HepG2 (cell line): ENCODE data around the gene APBB2.

Source experiments
- ARNT ChIP-seq: fragments of 450-650 bp; IDR thresholded peaks from 2 replicates; pipeline ENCODE4 v1.6.1; 2017
- HNF1A ChIP-seq, 2 experiments: sonication (generic) in 1 of 2; formaldehyde crosslinking in 1 of 2; IDR thresholded peaks; 2 replicates each; pipeline versions ENCODE4 v1.4.0 to v1.6.1; 2016 to 2020; ENCODE audit warnings: borderline replicate concordance in 1 of 2, low read depth in 1 of 2, mild to moderate bottlenecking in 1 of 2, missing genetic modification reagents in 1 of 2
- TF ChIP-seq, protein P1 (sequence below): sonication (generic); formaldehyde crosslinking; IDR thresholded peaks from 2 replicates; pipeline ENCODE4 v1.5.0; 2020; ENCODE audit warnings: mild to moderate bottlenecking, missing genetic modification reagents, moderate library complexity

DNA sequence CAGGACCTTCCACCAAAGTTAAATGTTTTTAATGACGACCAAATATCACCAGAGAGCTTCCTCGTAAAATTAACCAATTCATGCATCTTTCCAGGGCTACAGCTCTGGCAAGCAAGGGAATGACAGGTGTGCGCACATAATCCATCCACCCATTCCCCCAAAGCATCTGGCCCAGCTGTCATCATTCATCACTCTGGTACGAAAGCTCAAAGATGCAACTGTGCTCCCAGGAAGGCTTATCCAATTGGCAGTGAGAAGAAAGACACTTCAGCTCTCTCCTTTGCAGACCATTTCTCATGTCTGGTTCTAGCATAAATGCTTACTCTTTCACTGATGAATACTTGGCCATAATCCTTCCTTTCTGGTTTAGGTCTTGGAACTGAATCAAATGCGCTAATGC is 325.4 kb downstream of the APBB2 start:
- TF ChIP-seq, protein P1, sequence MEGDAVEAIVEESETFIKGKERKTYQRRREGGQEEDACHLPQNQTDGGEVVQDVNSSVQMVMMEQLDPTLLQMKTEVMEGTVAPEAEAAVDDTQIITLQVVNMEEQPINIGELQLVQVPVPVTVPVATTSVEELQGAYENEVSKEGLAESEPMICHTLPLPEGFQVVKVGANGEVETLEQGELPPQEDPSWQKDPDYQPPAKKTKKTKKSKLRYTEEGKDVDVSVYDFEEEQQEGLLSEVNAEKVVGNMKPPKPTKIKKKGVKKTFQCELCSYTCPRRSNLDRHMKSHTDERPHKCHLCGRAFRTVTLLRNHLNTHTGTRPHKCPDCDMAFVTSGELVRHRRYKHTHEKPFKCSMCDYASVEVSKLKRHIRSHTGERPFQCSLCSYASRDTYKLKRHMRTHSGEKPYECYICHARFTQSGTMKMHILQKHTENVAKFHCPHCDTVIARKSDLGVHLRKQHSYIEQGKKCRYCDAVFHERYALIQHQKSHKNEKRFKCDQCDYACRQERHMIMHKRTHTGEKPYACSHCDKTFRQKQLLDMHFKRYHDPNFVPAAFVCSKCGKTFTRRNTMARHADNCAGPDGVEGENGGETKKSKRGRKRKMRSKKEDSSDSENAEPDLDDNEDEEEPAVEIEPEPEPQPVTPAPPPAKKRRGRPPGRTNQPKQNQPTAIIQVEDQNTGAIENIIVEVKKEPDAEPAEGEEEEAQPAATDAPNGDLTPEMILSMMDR (CRISPR knock-in tag) = no peak
- no peak for TF ChIP-seq ARNT
- TF ChIP-seq HNF1A (IDR thresholded peaks at IDR 0.05; ENCODE audit: low read depth) = no peak
- TF ChIP-seq HNF1A (CRISPR knock-in tag; IDR thresholded peaks at IDR 0.05; ENCODE audit: borderline replicate concordance) = no peak
